ENCODE measurements around the gene CRTAC1. TPM values are rescaled to one million over a fixed set of nuclear protein-coding genes. Genes with fewer than 3 reads are reported as not detected.

CRTAC1 gene
- total and polyA plus RNA-seq, 10 of the 15 experiments (the other 5 are each of a cell fraction or from before 2014, with no cell fraction given): 0.10 TPM; not detected in 9

DNA sequence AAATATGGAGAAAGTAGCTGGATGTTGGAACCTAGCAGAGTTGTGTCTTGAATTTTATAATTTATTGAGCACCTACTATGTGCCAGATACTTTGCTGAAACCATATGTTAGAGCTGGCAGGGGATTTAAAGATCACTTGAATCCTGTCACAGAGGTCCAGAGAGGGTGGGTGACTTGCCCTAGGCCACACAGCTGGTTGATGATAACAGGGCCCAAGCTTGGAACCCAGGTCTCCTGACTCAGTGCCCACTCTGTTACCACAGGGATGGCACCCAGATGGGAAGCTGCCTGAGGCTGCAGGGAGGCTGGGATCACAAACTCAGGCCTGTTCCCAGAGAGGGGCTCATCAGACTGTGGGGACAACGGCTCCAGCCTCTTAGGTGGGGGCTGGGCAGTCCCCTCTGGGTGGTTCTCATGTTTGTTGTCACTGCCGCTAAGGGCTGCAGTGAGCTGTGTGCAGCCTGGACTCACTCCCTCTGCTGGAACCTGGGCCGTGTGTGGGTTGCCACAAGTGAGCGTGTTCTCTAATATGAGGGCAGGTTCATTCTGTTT is 162.2 kb downstream of the CRTAC1 start:
- Histone ChIP-seq H3K27ac (ENCODE audit: control insufficient read depth, insufficient read depth) (no peak overlapping the region), H3K36me3 (ENCODE audit: control insufficient read depth in 2 of 2, insufficient read depth in 2 of 2, low read length in 1 of 2) (no peaks in the 10 kb centered on the region), H3K4me1 (ENCODE audit: control insufficient read depth, insufficient read depth, low read length) (peaks cover 3% of the 10 kb centered on the region; the same call in 1 of the 2 replicates), H4K20me1 (ENCODE audit: control insufficient read depth, insufficient read depth) (no peaks in the 10 kb centered on the region), H3K4me2 (ENCODE audit: control insufficient read depth, insufficient read depth) (no peak overlapping the region), H3K79me2 (ENCODE audit: control insufficient read depth, insufficient read depth, low read length) (no peaks in the 10 kb centered on the region), H3K9me3 (replicated peaks; ENCODE audit: control insufficient read depth, insufficient read depth, low read length) (no peaks in the 10 kb centered on the region), H3K27me3 (replicated peaks in 1 of 2; ENCODE audit: control insufficient read depth in 2 of 2, insufficient read depth in 2 of 2, low read length in 1 of 2) (peaks cover 0 to 2% of the 10 kb centered on the region in 2 experiments; a peak in 1 of 4 replicates), H3K4me3 (no peak overlapping the region), H3K9ac (ENCODE audit: control insufficient read depth, insufficient read depth, low read length) (no peak overlapping the region), H2AFZ (ENCODE audit: control insufficient read depth, low read depth, low read length) (no peak overlapping the region)
- WGBS (ENCODE audit: insufficient coverage, insufficient replicate concordance, low lambda C conversion rate, missing lambda C conversion rate): 65% methylated on average over 4 of the region's 4 CpGs
- no peak for ATAC-seq
- SMC1A ChIA-PET (ENCODE audit: uncharacterized antibody, unreplicated experiment): interaction anchor here (1.0 to 1.4 kb wide), 3 partner anchors 9 to 67 kb away, joined by 3 to 4 read pairs (median 3); no protein-coding TSS in a partner anchor
- TF ChIP-seq, protein P1, sequence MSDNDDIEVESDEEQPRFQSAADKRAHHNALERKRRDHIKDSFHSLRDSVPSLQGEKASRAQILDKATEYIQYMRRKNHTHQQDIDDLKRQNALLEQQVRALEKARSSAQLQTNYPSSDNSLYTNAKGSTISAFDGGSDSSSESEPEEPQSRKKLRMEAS (IDR thresholded peaks at IDR 0.05; ENCODE audit: low read depth, low read length): no peak
- no peak for TF ChIP-seq SPI1 (IDR thresholded peaks at IDR 0.05; ENCODE audit: borderline replicate concordance, insufficient read depth, low read depth, low read length)
- no peak for TF ChIP-seq SMAD5 (IDR thresholded peaks at IDR 0.05; ENCODE audit: low read depth)
- no peak for TF ChIP-seq DPF2 (IDR thresholded peaks at IDR 0.05)
- no peak for TF ChIP-seq RB1 (IDR thresholded peaks at IDR 0.05; ENCODE audit: borderline replicate concordance)
- no peak for TF ChIP-seq ZZZ3 (IDR thresholded peaks at IDR 0.05; ENCODE audit: control insufficient read depth, insufficient read length, low read depth)
- TF ChIP-seq, protein P2, sequence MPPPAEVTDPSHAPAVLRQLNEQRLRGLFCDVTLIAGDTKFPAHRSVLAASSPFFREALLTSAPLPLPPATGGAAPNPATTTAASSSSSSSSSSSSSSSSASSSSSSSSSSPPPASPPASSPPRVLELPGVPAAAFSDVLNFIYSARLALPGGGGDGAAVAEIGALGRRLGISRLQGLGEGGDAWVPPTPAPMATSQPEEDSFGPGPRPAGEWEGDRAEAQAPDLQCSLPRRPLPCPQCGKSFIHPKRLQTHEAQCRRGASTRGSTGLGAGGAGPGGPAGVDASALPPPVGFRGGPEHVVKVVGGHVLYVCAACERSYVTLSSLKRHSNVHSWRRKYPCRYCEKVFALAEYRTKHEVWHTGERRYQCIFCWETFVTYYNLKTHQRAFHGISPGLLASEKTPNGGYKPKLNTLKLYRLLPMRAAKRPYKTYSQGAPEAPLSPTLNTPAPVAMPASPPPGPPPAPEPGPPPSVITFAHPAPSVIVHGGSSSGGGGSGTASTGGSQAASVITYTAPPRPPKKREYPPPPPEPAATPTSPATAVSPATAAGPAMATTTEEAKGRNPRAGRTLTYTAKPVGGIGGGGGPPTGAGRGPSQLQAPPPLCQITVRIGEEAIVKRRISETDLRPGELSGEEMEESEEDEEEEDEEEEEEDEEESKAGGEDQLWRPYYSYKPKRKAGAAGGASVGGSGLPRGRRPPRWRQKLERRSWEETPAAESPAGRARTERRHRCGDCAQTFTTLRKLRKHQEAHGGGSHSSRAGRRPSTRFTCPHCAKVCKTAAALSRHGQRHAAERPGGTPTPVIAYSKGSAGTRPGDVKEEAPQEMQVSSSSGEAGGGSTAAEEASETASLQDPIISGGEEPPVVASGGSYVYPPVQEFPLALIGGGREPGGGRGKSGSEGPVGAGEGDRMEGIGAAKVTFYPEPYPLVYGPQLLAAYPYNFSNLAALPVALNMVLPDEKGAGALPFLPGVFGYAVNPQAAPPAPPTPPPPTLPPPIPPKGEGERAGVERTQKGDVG (CRISPR knock-in tag; IDR thresholded peaks at IDR 0.05): no peak
- TF ChIP-seq ZNF207 (IDR thresholded peaks at IDR 0.05; ENCODE audit: borderline replicate concordance): no peak
- no peak for TF ChIP-seq RBBP5 (conservative IDR thresholded peaks at IDR 0.05)
- TF ChIP-seq TARDBP (IDR thresholded peaks at IDR 0.05; ENCODE audit: borderline replicate concordance): no peak
- no peak for TF ChIP-seq CHD2 (IDR thresholded peaks at IDR 0.05; ENCODE audit: borderline replicate concordance, low read depth, low read length)
- no peak for TF ChIP-seq PML (IDR thresholded peaks at IDR 0.05; ENCODE audit: low read length)
- no peak for TF ChIP-seq POU2F2 (IDR thresholded peaks at IDR 0.05; ENCODE audit: borderline replicate concordance, low read depth, low read length)
- TF ChIP-seq WRNIP1 (IDR thresholded peaks at IDR 0.05; ENCODE audit: borderline replicate concordance, low read depth, low read length): no peak
- TF ChIP-seq SRF (IDR thresholded peaks at IDR 0.05; ENCODE audit: low read depth in 2 of 2, low read length in 2 of 2): no peak
- TF ChIP-seq SREBF2 (IDR thresholded peaks at IDR 0.05; ENCODE audit: low read length): no peak
- intact Hi-C loops (cut with micrococcal nuclease; ENCODE audit: unreplicated experiment): loop anchor here (5.0 kb wide), 1 partner anchor 161 kb away; no protein-coding TSS in a partner anchor
- no peak for DNase-seq (ENCODE audit: low read depth, low spot score)
- BruUV-seq (replicated peaks): no TSS peak
- in situ Hi-C loops (cut with MboI): no loop called here
- RAD21 ChIA-PET (ENCODE audit: unreplicated experiment): interaction anchor here (1.1 to 1.8 kb wide), 2 partner anchors 77 to 167 kb away, joined by 3 to 5 read pairs; no protein-coding TSS in a partner anchor
- POLR2A ChIA-PET: no interaction called here
- CTCF ChIA-PET: interaction anchor here (0.9 to 3.8 kb wide), 10 partner anchors 7 to 173 kb away, joined by 3 to 42 read pairs (median 4); no protein-coding TSS in a partner anchor
- FAIRE-seq: no peak

All from GM12878 (cell line).